ENCODE data around the gene WAPL. TPM values are rescaled to one million over a fixed set of nuclear protein-coding genes. Genes with fewer than 3 reads are reported as not detected.

Gene WAPL
- total and polyA plus RNA-seq, 2 of the 8 experiments (the other 6 are each of a cell fraction or from before 2014, with no cell fraction given) = 12.8 to 48.1 TPM

DNA sequence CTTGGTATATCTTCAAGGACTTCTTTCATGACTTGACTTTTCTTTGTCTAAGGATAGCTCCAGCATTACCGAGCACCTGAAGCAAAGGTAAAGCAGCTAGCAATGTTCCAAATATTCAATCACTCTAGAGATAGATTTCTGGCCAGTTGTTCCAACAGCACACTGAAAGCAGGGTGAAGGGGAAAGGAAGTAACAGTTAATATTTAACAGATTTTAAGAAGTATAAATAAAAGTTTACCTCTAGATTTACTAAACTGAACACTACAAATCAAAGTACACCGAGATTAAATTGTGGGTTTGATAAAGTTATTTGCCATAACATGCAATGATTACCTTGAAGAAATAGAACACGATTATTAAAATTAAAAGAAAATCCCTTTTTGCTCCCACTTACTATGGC, 84.1 kb downstream of the WAPL start:
- H2BK12ac ChIP-seq (ENCODE audit: low read depth, low read length) = no peak overlapping the region
- no peak overlapping the region for H2AK5ac ChIP-seq (ENCODE audit: low read depth, low read length)
- no peak overlapping the region for H3K4me2 ChIP-seq (ENCODE audit: insufficient read depth in 1 of 2, low read depth in 2 of 2, low read length in 2 of 2)
- no peaks in the 10 kb centered on the region for H3K23me2 ChIP-seq (ENCODE audit: low read depth, low read length)
- ChIA-PET POLR2A (ENCODE audit: partially characterized antibody) (no interaction called here), CTCF (ENCODE audit: partially characterized antibody) (interaction anchor here (1.3 kb wide), 1 partner anchor 25 kb away, joined by 6 read pairs; no protein-coding TSS in a partner anchor)
- H3K14ac ChIP-seq (ENCODE audit: insufficient read length) = no peak overlapping the region
- no peaks in the 10 kb centered on the region for H3K79me1 ChIP-seq (ENCODE audit: low read depth, low read length)
- H3K36me3 ChIP-seq (ENCODE audit: control insufficient read depth in 2 of 4, insufficient read depth in 4 of 4, low read length in 3 of 4) = peaks cover 2 to 55% (median 24%) of the 10 kb centered on the region in 4 experiments; a peak in 7 of 8 replicates
- WGBS, 2 experiments (ENCODE audit: extremely low coverage in 1 of 2, insufficient coverage in 1 of 2, insufficient read length in 1 of 2, insufficient replicate concordance in 2 of 2, low coverage in 1 of 2, low lambda C conversion rate in 2 of 2, missing lambda C conversion rate in 1 of 2) = 86% methylated on average over 3 of the region's 3 CpGs; no CpG with 5 or more reads in 1 of the 2 experiments
- no peaks in the 10 kb centered on the region for H3K27me3 ChIP-seq (replicated peaks in 1 of 4; ENCODE audit: control insufficient read depth in 3 of 4, extremely low read depth in 1 of 4, insufficient read depth in 3 of 4, low read length in 3 of 4)
- no peak overlapping the region for H4K91ac ChIP-seq (replicated peaks; ENCODE audit: insufficient read length, low read length)
- no peak overlapping the region for H3K56ac ChIP-seq (replicated peaks; ENCODE audit: insufficient read length, low read depth, low read length)
- peaks cover 0 to 5% (median 0%) of the 10 kb centered on the region in 4 experiments; a peak in 1 of 7 replicates for H3K4me1 ChIP-seq (replicated peaks in 1 of 4; ENCODE audit: control insufficient read depth in 3 of 4, insufficient read depth in 4 of 4, low read length in 3 of 4)
- H4K5ac ChIP-seq (ENCODE audit: insufficient read length, low read depth, low read length) = no peak overlapping the region
- H3K9ac ChIP-seq (replicated peaks in 1 of 4; ENCODE audit: extremely low read depth in 1 of 4, low read depth in 3 of 4, low read length in 3 of 4) = no peak overlapping the region
- H2AFZ ChIP-seq (ENCODE audit: low read length) = no peak overlapping the region
- H3K4me3 ChIP-seq (ENCODE audit: extremely low read depth in 1 of 4, insufficient read depth in 2 of 4, low read depth in 3 of 4, low read length in 4 of 4) = no peak overlapping the region
- FAIRE-seq (no peak), DNase-seq (ENCODE audit: low read depth in 1 of 2, low spot score in 2 of 2) (no peak)
- H2BK15ac ChIP-seq (ENCODE audit: low read length) = no peak overlapping the region
- TF ChIP-seq BRCA1 (IDR thresholded peaks at IDR 0.05; ENCODE audit: low read depth, low read length) (no peak), SP4 (IDR thresholded peaks at IDR 0.05; ENCODE audit: low read length) (no peak), POLR2AphosphoS5 (IDR thresholded peaks at IDR 0.05; ENCODE audit: low read depth, low read length) (no peak), CEBPB (IDR thresholded peaks at IDR 0.05; ENCODE audit: low read depth, low read length) (no peak), CHD1 (IDR thresholded peaks at IDR 0.05; ENCODE audit: low read depth, low read length) (no peak), EZH2 (IDR thresholded peaks at IDR 0.05; ENCODE audit: low read depth, low read length, severe bottlenecking) (no peak), CTBP2 (IDR thresholded peaks at IDR 0.05; ENCODE audit: borderline replicate concordance, insufficient read depth, insufficient read length, low read length) (no peak), ZNF274 (IDR thresholded peaks at IDR 0.05; ENCODE audit: borderline replicate concordance, extremely low read depth, low read length) (no peak), EGR1 (IDR thresholded peaks at IDR 0.05; ENCODE audit: borderline replicate concordance, low read depth, low read length) (no peak), JUN (IDR thresholded peaks at IDR 0.05; ENCODE audit: low read depth, low read length) (no peak), FOSL1 (IDR thresholded peaks at IDR 0.05; ENCODE audit: insufficient read depth, low read depth, low read length) (no peak)
- TF ChIP-seq, protein P1, sequence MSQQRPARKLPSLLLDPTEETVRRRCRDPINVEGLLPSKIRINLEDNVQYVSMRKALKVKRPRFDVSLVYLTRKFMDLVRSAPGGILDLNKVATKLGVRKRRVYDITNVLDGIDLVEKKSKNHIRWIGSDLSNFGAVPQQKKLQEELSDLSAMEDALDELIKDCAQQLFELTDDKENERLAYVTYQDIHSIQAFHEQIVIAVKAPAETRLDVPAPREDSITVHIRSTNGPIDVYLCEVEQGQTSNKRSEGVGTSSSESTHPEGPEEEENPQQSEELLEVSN (IDR thresholded peaks at IDR 0.05) = no peak
- H3K23ac ChIP-seq (ENCODE audit: insufficient read length) = no peak overlapping the region
- H2BK120ac ChIP-seq (replicated peaks; ENCODE audit: low read depth, low read length) = no peak overlapping the region
- H4K8ac ChIP-seq (ENCODE audit: extremely low read depth, insufficient read depth, low read length) = no peak overlapping the region
- no peak overlapping the region for H3K27ac ChIP-seq (ENCODE audit: low read depth, low read length)
- no peak overlapping the region for H2BK5ac ChIP-seq (ENCODE audit: low read depth, low read length)
- no peak overlapping the region for H2BK20ac ChIP-seq (ENCODE audit: low read length)
- H3K9me3 ChIP-seq (ENCODE audit: insufficient read depth in 2 of 2, low read depth in 1 of 2, low read length in 1 of 2) = no peaks in the 10 kb centered on the region
- no peak overlapping the region for H3K18ac ChIP-seq (ENCODE audit: extremely low read depth, low read length)
- H4K20me1 ChIP-seq (replicated peaks in 1 of 2; ENCODE audit: control insufficient read depth in 1 of 2, insufficient read depth in 2 of 2, low read length in 2 of 2) = no peaks in the 10 kb centered on the region
- no peaks in the 10 kb centered on the region for H3K79me2 ChIP-seq (ENCODE audit: control insufficient read depth in 1 of 2, insufficient read depth in 2 of 2, low read length in 2 of 2)
- H3K4ac ChIP-seq (replicated peaks; ENCODE audit: insufficient read length, low read depth, low read length) = no peak overlapping the region

Measured in H1 (cell line).